ENCODE measurements around the gene BARX2. TPM values are rescaled to one million over a fixed set of nuclear protein-coding genes. Genes with fewer than 3 reads are reported as not detected.

The BARX2 gene
- total and polyA plus RNA-seq, 2 donors (not counting 3 experiments of a cell fraction or from before 2014, with no cell fraction given): not detected

- no peak overlapping the region for H3K27ac ChIP-seq (ENCODE audit: insufficient read depth, low read depth, low read length)
- no TSS peak for BruUV-seq (replicated peaks)
- no peak overlapping the region for H2AFZ ChIP-seq (ENCODE audit: low read depth, low read length)
- POLR2A ChIA-PET: no interaction called here
- TF ChIP-seq POLR2A (IDR thresholded peaks at IDR 0.05; ENCODE audit: low read depth, low read length) (no peak), MYC (IDR thresholded peaks at IDR 0.05; ENCODE audit: low read depth, low read length) (no peak), GATA2 (IDR thresholded peaks at IDR 0.05; ENCODE audit: insufficient read depth, insufficient read length, low read depth, low read length) (no peak)
- peaks cover 9% of the 10 kb centered on the region for H3K4me1 ChIP-seq (ENCODE audit: control insufficient read depth, extremely low read depth, insufficient read depth, low read length)
- intact Hi-C loops (cut with micrococcal nuclease): no loop called here
- DNase-seq (ENCODE audit: low read depth, low spot score) (no peak), FAIRE-seq (no peak)
- peaks cover 41 to 53% of the 10 kb centered on the region in 2 experiments for H3K27me3 ChIP-seq (ENCODE audit: control insufficient read depth in 2 of 2, insufficient read depth in 2 of 2, low read length in 2 of 2)
- dilution Hi-C loops (cut with MboI; ENCODE audit: extremely low pct_ligation_motif_present, low sequenced_read_pairs): no loop called here
- H3K4me3 ChIP-seq (replicated peaks in 1 of 3; ENCODE audit: insufficient read depth in 1 of 3, low read depth in 1 of 3, low read length in 3 of 3): no peak overlapping the region
- H3K9me1 ChIP-seq (replicated peaks; ENCODE audit: control insufficient read depth, extremely low read depth, insufficient read depth, low read length): no peaks in the 10 kb centered on the region
- no peaks in the 10 kb centered on the region for H4K20me1 ChIP-seq (replicated peaks; ENCODE audit: control insufficient read depth, extremely low read depth, insufficient read depth, low read length)
- no peaks in the 10 kb centered on the region for H3K79me2 ChIP-seq (ENCODE audit: control insufficient read depth, insufficient read depth, low read length)
- CTCF ChIA-PET: no interaction called here
- no peaks in the 10 kb centered on the region for H3K36me3 ChIP-seq (ENCODE audit: control insufficient read depth in 2 of 2, extremely low read depth in 1 of 2, insufficient read depth in 2 of 2, low read length in 2 of 2)
- H3K9me3 ChIP-seq (replicated peaks; ENCODE audit: control insufficient read depth, insufficient read depth, low read length): no peaks in the 10 kb centered on the region
- H3K4me2 ChIP-seq (ENCODE audit: insufficient read depth, low read length): no peak overlapping the region
- no peak overlapping the region for H3K9ac ChIP-seq (replicated peaks; ENCODE audit: extremely low read depth, insufficient read depth, low read length)
These were observed 2.1 kb downstream of the BARX2 start for GRCh38 chr11:129377739-129378138.

GRCh38 chr11:129380413-129380812 is 4.8 kb downstream of the BARX2 start:
- Histone ChIP-seq H3K79me2 (ENCODE audit: control insufficient read depth, insufficient read depth, low read length) (no peaks in the 10 kb centered on the region), H3K9me3 (replicated peaks; ENCODE audit: control insufficient read depth, insufficient read depth, low read length) (no peaks in the 10 kb centered on the region), H3K4me1 (ENCODE audit: control insufficient read depth, extremely low read depth, insufficient read depth, low read length) (no peaks in the 10 kb centered on the region), H3K27me3 (ENCODE audit: control insufficient read depth in 2 of 2, insufficient read depth in 2 of 2, low read length in 2 of 2) (peaks cover 16 to 27% of the 10 kb centered on the region in 2 experiments), H3K4me2 (ENCODE audit: insufficient read depth, low read length) (no peak overlapping the region), H3K4me3 (replicated peaks in 1 of 3; ENCODE audit: insufficient read depth in 1 of 3, low read depth in 1 of 3, low read length in 3 of 3) (no peak overlapping the region), H3K36me3 (ENCODE audit: control insufficient read depth in 2 of 2, extremely low read depth in 1 of 2, insufficient read depth in 2 of 2, low read length in 2 of 2) (no peaks in the 10 kb centered on the region), H3K27ac (ENCODE audit: insufficient read depth, low read depth, low read length) (no peak overlapping the region), H3K9ac (replicated peaks; ENCODE audit: extremely low read depth, insufficient read depth, low read length) (no peak overlapping the region), H4K20me1 (replicated peaks; ENCODE audit: control insufficient read depth, extremely low read depth, insufficient read depth, low read length) (no peaks in the 10 kb centered on the region), H3K9me1 (replicated peaks; ENCODE audit: control insufficient read depth, extremely low read depth, insufficient read depth, low read length) (no peaks in the 10 kb centered on the region), H2AFZ (ENCODE audit: low read depth, low read length) (no peak overlapping the region)
- dilution Hi-C loops (cut with MboI; ENCODE audit: extremely low pct_ligation_motif_present, low sequenced_read_pairs) (no loop called here), intact Hi-C loops (cut with micrococcal nuclease) (no loop called here)
- BruUV-seq (replicated peaks): no TSS peak
- FAIRE-seq (no peak), DNase-seq (ENCODE audit: low read depth, low spot score) (no peak)
- TF ChIP-seq POLR2AphosphoS5 (IDR thresholded peaks at IDR 0.05; ENCODE audit: insufficient read depth, low read depth, low read length) (no peak), GATA2 (IDR thresholded peaks at IDR 0.05; ENCODE audit: insufficient read depth, insufficient read length, low read depth, low read length) (no peak)
- TF ChIP-seq, protein P1, sequence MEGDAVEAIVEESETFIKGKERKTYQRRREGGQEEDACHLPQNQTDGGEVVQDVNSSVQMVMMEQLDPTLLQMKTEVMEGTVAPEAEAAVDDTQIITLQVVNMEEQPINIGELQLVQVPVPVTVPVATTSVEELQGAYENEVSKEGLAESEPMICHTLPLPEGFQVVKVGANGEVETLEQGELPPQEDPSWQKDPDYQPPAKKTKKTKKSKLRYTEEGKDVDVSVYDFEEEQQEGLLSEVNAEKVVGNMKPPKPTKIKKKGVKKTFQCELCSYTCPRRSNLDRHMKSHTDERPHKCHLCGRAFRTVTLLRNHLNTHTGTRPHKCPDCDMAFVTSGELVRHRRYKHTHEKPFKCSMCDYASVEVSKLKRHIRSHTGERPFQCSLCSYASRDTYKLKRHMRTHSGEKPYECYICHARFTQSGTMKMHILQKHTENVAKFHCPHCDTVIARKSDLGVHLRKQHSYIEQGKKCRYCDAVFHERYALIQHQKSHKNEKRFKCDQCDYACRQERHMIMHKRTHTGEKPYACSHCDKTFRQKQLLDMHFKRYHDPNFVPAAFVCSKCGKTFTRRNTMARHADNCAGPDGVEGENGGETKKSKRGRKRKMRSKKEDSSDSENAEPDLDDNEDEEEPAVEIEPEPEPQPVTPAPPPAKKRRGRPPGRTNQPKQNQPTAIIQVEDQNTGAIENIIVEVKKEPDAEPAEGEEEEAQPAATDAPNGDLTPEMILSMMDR (IDR thresholded peaks at IDR 0.05; ENCODE audit: extremely low read depth in 1 of 2, insufficient read depth in 1 of 2, low read depth in 1 of 2, low read length in 2 of 2): no peak
- ChIA-PET POLR2A (no interaction called here), CTCF (no interaction called here)

All from endothelial cell of umbilical vein (primary cell).